Non-pigmented ciliary epithelial cell (primary cell): ENCODE results near the gene SLC30A4.

Experiments
- DNase-seq: peaks from one replicate; pipeline ENCODE4 v3.0.0-alpha.2; 2010; ENCODE audit warnings: low read depth

The SLC30A4 gene

DNA sequence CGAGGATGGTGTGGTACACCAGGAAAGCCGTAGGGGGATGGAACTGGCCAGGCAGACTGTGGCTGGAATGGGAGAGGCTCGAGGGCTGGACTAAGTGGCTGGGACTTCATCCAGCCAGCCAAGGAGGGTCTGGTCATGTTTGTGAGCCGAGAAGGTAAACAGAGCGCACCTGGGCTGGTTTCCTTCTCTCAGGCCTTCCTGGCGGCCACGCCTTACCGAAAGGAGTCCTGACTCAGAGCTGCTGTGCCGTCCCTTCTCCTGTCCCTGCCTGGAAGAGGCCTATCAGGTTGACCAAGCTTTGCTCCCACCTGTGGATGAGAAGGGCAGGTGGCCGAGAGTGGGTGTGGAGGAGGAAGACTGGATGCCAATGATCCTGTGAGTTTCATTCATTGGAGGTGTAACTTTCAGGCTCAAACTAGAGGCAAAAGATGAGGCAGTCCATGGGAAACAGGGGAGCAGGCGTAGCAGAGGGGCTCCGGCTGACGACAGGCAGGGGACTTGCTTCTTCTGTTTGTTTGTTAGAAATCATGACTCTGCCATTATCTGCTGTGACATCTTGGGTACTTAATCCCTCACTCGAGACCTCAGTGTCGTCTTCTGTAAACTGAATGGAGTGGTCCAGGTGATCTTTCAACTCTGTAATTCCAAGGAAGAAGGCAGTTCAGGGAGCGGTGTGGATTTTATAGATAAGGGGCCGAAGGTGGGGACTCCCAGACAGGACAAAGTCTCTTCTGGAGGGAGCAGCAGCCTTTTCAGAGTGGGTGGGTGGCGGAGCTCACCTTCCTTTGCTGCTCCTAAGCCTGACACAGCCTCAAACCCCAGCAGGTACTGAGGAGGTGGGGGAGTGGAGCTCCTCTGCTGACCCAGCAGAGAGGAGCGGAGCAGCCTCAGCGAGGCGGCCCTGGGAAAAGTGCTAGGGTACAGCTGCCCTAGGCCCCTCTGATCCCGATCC lies 72.4 kb downstream of the SLC30A4 start:
- DNase-seq: no peak

DNA sequence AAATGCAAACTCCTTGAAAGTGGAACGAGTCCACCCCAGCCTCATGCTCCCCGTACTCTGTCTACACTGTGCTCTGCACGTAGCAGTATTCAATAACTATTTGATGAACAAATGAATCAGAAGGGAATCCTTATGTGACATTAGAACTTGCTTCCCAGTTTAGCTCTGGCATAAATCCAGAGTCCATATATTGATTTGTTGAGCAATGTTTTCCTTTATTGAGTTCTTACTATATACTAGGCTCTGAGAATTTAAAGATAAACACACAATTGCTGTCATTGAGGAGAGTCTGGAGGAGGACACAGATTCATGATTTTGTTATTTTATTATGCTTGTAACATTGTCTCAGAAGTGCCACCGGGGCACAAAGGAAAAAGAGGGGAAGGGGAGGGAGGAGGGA lies 73.2 kb downstream of the SLC30A4 start:
- no peak for DNase-seq

DNA sequence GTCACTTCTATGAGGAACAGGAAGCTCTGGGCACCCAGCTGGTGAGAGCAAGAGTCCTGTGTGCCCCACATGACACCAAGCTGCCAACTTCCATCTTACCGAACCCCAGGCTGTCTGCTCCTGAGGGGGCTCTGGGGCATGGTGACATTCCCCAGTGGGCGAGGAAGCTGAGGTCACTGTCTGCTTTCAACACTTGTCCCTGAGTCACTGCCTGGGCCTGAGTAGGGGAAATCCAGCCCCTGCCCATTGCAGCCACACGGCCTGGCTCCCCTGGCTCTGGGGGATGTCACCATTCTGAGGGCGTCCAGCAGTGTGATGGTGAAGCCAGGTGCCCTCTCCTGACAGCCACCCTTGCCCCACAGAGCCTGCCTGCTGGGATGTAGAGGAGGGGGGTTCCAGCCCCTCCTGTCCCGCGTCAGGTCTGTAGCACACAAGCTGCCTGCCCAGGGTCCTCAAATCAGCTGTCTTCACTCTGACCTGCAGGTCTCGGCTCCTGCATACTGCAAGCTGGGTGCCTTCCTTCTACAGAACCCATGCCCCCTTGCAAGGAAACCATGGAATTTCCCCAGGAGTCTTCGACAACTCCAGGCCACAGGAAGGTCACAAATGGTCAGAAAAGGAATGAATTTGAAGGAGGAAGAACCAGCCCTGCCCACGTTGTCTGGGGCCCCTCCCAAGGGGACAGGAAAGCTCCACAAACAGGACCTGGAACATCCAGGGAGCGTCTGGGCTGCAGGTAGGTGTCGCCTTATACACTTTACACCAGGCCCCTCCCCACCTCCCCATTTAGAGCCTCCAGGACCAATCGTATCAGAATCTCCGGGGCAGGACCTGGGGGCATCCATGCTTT lies 74.3 kb downstream of the SLC30A4 start:
- no peak for DNase-seq

DNA sequence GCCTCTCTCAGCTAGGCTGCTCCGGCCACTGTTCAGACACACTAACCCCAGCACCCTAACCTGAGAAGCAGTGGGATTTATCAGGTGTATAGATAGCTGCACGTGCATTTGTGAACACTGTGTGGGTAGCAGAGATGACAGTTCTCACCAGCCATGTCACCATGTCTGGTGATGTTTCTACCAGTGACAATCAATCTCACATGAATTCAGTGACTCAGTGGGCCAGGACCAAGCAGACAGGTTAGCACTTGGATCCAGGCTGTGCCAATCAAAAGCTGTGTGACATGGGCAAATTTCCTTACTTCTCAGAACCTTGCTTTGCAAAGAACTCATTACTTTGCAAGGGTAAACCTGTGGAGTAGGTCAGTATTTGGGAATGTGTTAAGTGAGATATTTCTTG lies 78.9 kb downstream of the SLC30A4 start:
- DNase-seq: no peak

DNA sequence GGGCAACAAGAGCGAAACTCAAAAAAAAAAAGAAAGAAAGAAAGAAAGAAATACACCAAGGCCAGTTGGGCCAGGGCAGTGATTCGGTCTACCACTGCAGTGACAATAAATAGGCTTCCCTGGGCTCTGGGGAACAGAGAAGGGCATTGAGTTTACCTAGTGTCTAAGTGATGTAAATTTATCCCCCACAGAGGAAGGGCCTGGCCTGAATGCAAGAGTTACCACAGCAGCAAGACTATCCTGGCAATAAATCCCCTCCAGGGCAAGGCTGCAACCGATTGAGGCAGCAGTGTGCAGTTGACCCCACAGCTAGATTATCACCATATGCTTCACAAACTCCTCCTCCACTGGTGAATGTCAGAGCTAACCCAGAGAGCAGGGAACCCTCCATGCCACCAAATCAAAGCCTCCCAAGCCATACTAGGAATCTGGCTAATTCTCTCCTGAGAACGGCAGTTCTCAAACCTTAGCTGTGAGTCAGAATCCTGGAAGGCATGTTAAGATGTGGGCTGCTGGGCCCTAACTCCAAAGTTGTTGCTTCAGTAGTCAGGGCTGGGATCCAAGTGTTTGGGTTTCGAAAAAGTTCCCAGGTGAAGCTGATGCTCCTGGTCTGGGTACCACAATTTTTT lies 79.9 kb downstream of the SLC30A4 start:
- no peak for DNase-seq

DNA sequence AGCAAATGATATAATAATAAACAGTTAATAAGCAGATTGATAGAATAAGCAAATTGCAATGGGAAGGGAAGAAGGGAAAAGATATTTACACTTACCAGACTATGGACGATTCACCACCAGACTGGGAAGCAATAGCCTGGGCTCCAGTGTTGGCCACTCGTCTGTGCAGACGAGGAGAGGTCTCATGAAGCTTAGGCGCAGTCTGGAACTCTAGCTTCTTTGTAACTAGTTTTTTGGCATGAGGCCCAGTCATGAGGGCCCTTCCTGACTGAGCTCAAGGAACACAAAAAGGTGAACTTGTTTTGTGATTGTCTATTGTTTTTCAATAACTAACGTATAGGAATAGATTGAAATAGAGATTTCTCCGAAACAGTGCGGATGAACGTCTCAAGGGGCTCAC lies 80.9 kb downstream of the SLC30A4 start:
- no peak for DNase-seq

DNA sequence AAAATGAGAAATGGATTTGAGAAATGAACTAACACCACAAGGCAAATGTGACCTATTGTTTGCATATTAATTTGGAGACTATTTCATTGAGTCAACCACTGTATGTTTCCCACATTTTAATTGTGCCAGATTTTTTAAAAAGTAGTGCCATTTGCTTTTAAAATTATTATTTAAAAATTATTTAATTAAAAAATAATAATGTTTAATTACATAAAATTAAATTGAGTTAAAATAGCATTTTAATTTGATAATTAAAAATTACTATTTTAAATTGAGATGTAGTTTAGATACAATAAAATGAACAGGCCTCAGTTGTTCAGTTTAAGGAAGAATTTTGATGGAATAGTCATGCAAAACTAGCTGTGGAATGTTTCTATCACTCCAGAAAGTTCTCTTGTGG lies 81.5 kb downstream of the SLC30A4 start:
- no peak for DNase-seq

DNA sequence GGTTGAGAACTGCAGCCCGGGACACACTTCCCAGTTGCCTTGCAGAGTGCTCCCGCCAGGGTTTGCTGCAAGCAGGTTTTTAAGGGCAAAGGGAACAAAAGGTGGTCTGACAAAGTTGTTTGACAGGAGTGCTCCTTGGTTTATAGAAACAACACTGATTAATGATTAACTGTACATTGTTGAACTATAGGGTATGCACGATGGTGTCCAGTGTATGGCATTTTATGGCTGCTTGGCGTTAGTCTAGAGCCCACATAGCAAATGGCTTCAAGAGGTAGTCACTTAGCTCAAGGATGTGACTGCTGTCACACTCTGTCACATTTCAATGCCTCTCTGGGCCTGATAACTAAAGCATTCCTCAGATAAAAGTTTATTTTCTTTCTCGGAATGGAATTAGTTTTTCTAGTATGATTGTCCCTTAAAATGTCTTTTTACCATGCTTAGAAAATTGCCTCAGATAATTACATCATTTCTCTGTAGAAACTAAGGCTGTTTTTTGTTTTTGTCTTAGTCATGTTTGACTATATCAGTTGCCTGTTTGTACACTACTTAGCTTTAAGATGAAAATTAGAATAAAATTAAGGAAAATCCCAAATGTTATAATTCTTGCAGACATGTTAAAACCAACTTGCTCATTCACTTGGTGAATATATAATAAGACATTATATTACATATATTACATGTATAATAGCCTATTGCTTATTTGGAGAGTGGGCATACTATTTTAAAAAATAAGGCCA lies 82.9 kb downstream of the SLC30A4 start:
- DNase-seq: no peak

DNA sequence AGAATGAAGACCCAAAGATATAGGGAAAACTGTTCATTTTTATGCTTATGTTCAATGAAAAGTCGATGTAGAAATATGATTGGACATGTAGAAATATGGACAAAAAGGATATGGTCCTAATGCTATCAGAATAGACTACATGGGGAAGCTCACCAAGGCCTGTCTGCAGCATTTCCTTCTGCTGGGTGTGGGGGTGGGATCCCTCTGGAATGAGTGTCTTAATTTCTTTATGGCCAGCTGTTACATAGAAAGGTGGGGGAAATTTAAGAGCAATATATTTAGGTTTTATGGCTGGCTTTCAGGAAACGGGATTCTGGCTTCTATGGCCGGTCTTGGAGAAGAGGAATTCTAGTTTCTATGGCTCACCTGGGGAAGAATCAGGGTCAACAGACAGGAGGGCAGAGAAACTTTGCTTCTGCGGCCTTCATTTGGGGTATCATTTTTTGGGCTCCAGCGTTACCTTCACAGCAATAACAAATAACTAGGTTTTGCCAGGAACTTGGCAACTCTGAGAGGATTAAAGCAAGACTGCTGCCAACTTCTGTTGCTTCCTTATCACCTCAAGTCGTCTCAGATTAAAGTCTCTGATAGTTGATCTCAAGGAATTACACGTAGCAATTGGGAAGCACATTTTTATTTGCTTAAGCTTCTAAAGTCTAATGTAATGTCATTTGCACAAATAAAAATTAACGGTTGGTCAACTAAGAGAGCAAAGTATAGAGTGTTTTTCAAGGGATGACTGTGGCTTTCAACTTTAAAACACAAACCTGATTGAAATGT lies 87.2 kb downstream of the SLC30A4 start:
- no peak for DNase-seq

DNA sequence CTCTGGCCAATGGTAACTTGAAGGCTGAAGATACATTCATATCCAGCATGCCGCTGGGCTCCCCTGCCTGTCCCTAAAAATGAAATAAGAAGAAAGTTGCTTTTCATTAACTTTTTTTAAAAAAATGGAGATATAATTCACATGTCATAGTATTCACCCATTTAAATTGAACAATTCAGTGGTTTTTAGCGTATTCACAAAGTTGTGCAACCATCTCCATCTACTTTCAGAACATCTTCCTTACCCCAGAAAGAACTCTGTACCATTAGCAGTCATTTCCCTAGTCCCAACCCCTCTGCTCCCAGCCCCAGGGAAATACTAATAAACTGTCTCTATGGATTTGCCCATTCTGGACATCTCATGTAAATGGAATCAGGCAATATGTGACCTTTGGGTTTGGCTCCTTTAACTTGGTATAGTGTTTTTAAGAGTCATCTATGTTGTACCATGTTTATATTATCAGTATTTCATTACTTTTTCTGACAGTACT lies 88.4 kb downstream of the SLC30A4 start:
- no peak for DNase-seq

DNA sequence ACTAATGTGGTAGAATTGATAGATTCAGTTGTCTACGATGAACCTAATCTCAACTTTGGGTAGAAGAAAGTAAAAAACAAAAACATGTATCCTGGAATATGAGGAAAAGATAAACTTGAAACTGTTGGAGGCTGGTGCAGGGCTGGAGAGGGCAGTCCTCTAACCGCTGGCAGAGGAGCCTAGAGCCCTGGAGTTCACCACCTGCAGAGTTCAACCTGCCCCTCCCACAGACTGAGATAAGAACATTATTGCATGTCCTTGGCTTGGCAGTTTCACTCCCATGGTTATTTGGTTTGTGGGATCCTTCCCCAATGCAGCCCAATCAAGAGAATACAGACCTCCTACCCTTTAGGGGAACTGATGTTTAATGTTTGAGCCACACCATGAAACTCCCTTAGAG lies 91.0 kb downstream of the SLC30A4 start:
- no peak for DNase-seq

DNA sequence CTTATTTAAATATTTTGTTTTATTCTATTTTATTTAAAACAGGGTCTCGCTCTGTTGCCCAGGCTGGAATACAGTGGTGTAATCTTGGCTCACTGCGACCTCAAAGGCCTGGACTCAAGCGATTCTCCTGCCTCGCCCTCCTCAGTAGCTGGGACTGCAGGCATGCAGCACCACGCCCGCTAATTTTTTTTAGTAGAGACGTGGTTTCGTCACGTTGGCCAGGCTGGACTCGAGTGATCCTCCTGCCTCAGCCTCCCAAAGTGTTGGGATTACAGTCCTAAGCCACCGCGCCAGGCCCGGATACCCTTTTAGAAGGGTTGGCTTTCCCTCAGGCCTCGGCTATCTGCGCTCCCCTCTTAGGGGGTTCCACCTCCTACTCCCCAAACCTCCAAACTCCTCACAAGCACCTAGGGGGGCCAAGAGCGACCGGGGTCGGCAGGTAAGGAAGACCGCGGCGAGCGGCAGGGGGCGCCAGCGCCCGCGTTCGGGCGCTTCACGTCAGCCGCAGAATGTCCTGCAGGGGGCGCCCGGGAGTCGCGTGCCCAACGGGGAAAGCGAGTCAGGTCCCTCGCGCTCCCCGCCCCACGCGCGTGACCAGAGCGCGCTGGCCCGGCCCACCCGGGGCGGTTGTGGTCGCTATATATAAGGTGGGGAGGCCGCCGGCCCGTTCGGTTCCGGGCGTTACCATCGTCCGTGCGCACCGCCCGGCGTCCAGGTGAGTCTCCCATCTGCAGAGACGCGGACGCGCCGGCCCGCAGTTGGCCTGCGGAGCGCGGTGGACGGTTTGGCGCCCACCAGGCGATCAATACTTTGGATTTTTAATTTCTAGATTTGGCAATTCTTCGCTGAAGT lies 92.4 kb downstream of the SLC30A4 start:
- no peak for DNase-seq
